Measurements from ENCODE around the gene PROSER3. TPM values are rescaled to one million over a fixed set of nuclear protein-coding genes. Genes with fewer than 3 reads are reported as not detected.

The PROSER3 gene
- total and polyA plus RNA-seq, 2 experiments from 2014 or later: 21.8 to 28.0 TPM

- no peak overlapping the region for H2AFZ ChIP-seq
- H3K36me3 Mint-ChIP-seq (ENCODE audit: low read depth): peaks cover 73% of the 10 kb centered on the region
- no peak for TF ChIP-seq ZNF462 (CRISPR knock-in tag; IDR thresholded peaks at IDR 0.05)
- H3K9me2 ChIP-seq (ENCODE audit: insufficient read depth): no peaks in the 10 kb centered on the region
- no peak overlapping the region for H3K4me3 Mint-ChIP-seq
- peaks cover 24% of the 10 kb centered on the region; the same call in 1 of the 2 replicates for H3K36me3 ChIP-seq (ENCODE audit: insufficient read depth)
- DNase-seq (ENCODE audit: low spot score) (no peak), ATAC-seq (no peak)
- no peak overlapping the region for H3K4me3 ChIP-seq
- H3K79me2 ChIP-seq (replicated peaks; ENCODE audit: insufficient read depth): no peaks in the 10 kb centered on the region
- no peaks in the 10 kb centered on the region for H3K27me3 ChIP-seq (ENCODE audit: insufficient read depth)
- peaks cover 5% of the 10 kb centered on the region for H4K20me1 ChIP-seq (replicated peaks; ENCODE audit: insufficient read depth)
- no peak overlapping the region for H3K27ac Mint-ChIP-seq
- no peaks in the 10 kb centered on the region for H3K9me3 Mint-ChIP-seq
- no peak overlapping the region for H3K27ac ChIP-seq (ENCODE audit: low read depth)
- no peak overlapping the region for H3K4me2 ChIP-seq
- H3K27me3 Mint-ChIP-seq (ENCODE audit: insufficient read depth, low read depth, poor library complexity): peaks cover 12% of the 10 kb centered on the region
- no peaks in the 10 kb centered on the region for H3F3A ChIP-seq (replicated peaks; ENCODE audit: low read depth)
- no peaks in the 10 kb centered on the region for H3K4me1 ChIP-seq (ENCODE audit: insufficient read depth)
- H3K4me1 Mint-ChIP-seq: no peaks in the 10 kb centered on the region
These were observed 29.0 kb upstream of the PROSER3 start for GRCh38 chr19:35729021-35729420.

- H3K27me3 Mint-ChIP-seq (ENCODE audit: insufficient read depth, low read depth, poor library complexity): peaks cover 11% of the 10 kb centered on the region
- Histone ChIP-seq H3F3A (replicated peaks; ENCODE audit: low read depth) (no peaks in the 10 kb centered on the region), H4K20me1 (replicated peaks; ENCODE audit: insufficient read depth) (peaks cover 5% of the 10 kb centered on the region), H3K9me2 (ENCODE audit: insufficient read depth) (no peaks in the 10 kb centered on the region), H3K4me2 (no peak overlapping the region), H3K27me3 (ENCODE audit: insufficient read depth) (no peaks in the 10 kb centered on the region), H3K36me3 (ENCODE audit: insufficient read depth) (peaks cover 21% of the 10 kb centered on the region; the same call in 1 of the 2 replicates), H3K4me1 (ENCODE audit: insufficient read depth) (no peaks in the 10 kb centered on the region), H2AFZ (no peak overlapping the region), H3K79me2 (replicated peaks; ENCODE audit: insufficient read depth) (no peaks in the 10 kb centered on the region), H3K27ac (ENCODE audit: low read depth) (no peak overlapping the region), H3K4me3 (no peak overlapping the region)
- no peak overlapping the region for H3K27ac Mint-ChIP-seq
- no peak overlapping the region for H3K4me3 Mint-ChIP-seq
- DNase-seq (ENCODE audit: low spot score) (no peak), ATAC-seq (no peak)
- H3K9me3 Mint-ChIP-seq: no peaks in the 10 kb centered on the region; the same call in 2 of the 3 replicates
- H3K36me3 Mint-ChIP-seq (ENCODE audit: low read depth): peaks cover 73% of the 10 kb centered on the region
- H3K4me1 Mint-ChIP-seq: no peaks in the 10 kb centered on the region
- no peak for TF ChIP-seq EZH2phosphoT487 (IDR thresholded peaks at IDR 0.05; ENCODE audit: unreplicated experiment)
- no peak for TF ChIP-seq STAT1 (IDR thresholded peaks at IDR 0.05; ENCODE audit: unreplicated experiment)
- no peak for TF ChIP-seq CTCF (conservative IDR thresholded peaks at IDR 0.05; ENCODE audit: low read depth in 2 of 2)
- no peak for TF ChIP-seq EZH2 (IDR thresholded peaks at IDR 0.05; ENCODE audit: low read depth, unreplicated experiment)
- no peak for TF ChIP-seq ZNF331 (CRISPR knock-in tag; IDR thresholded peaks at IDR 0.05; ENCODE audit: low read depth)
- TF ChIP-seq NANOG (IDR thresholded peaks at IDR 0.05; ENCODE audit: borderline replicate concordance): no peak
- TF ChIP-seq POLR2AphosphoS5 (IDR thresholded peaks at IDR 0.05; ENCODE audit: low read depth): no peak
- no peak for TF ChIP-seq ETS1 (IDR thresholded peaks at IDR 0.05)
These were observed 28.2 kb upstream of the PROSER3 start for GRCh38 chr19:35729763-35730162.

Data from GM23338 (cell line).